WTC11 (cell line): ENCODE results near the gene SYNE4.

Experiments
- ATF2 ChIP-seq: sonication (generic); formaldehyde crosslinking; IDR thresholded peaks from 2 replicates; pipeline ENCODE4 v1.8.1; 2022; ENCODE audit warnings: low read depth, missing genetic modification reagents, borderline replicate concordance
- CTCF ChIP-seq: fragments of 200-600 bp; IDR thresholded peaks from 2 replicates; pipeline ENCODE4 v1.8.0; 2022; ENCODE audit warnings: antibody characterized with exemption
- E2F5 ChIP-seq: sonication (generic); formaldehyde crosslinking; IDR thresholded peaks from 2 replicates; pipeline ENCODE4 v1.8.1; 2022; ENCODE audit warnings: mild to moderate bottlenecking, moderate library complexity, missing genetic modification reagents
- USF2 ChIP-seq: sonication (generic); formaldehyde crosslinking; IDR thresholded peaks from 2 replicates; pipeline ENCODE4 v1.8.1; 2023; ENCODE audit warnings: mild to moderate bottlenecking, missing genetic modification reagents, moderate library complexity

- TF ChIP-seq E2F5 (no peak), CTCF (no peak), USF2 (CRISPR knock-in tag) (no peak), ATF2 (CRISPR knock-in tag) (no peak)
These were observed 41.8 kb downstream of the SYNE4 start for GRCh38 chr19:35966771-35967170.
